HepG2 (cell line): ENCODE measurements around the gene TPPP3. TPM values are rescaled to one million over a fixed set of nuclear protein-coding genes. Genes with fewer than 3 reads are reported as not detected.

Source experiments
- BCL6 ChIP-seq: IDR thresholded peaks from 2 replicates; pipeline ENCODE4 v1.6.1; 2016; ENCODE audit warnings: missing genetic modification reagents, missing compliant biosample characterization
- CCDC6 ChIP-seq: sonication (generic); formaldehyde crosslinking; IDR thresholded peaks from 2 replicates; pipeline ENCODE4 v1.8.1; 2022; ENCODE audit warnings: mild to moderate bottlenecking, missing genetic modification reagents, moderate library complexity
- GABPA ChIP-seq, 2 experiments: IDR thresholded peaks; 2 replicates each; pipeline ENCODE4 v1.6.1; 2011 to 2016; ENCODE audit warnings: low read depth in 2 of 2, low read length in 1 of 2, missing biosample characterization in 1 of 2, missing genetic modification characterization in 1 of 2
- KLF6 ChIP-seq: IDR thresholded peaks from 2 replicates; pipeline ENCODE4 v1.8.0; 2016; ENCODE audit warnings: missing biosample characterization, missing genetic modification reagents
- KMT2A ChIP-seq: sonication (generic); formaldehyde crosslinking; IDR thresholded peaks from 2 replicates; pipeline ENCODE4 v1.4.0; 2020; ENCODE audit warnings: missing genetic modification reagents
- MED13 ChIP-seq: sonication (generic); formaldehyde crosslinking; IDR thresholded peaks from 2 replicates; pipeline ENCODE4 v1.5.0; 2020; ENCODE audit warnings: missing genetic modification reagents
- ONECUT2 ChIP-seq: sonication (generic); formaldehyde crosslinking; IDR thresholded peaks from 2 replicates; pipeline ENCODE4 v1.4.0; 2020; ENCODE audit warnings: missing genetic modification reagents
- RCOR2 ChIP-seq: IDR thresholded peaks from 2 replicates; pipeline ENCODE4 v1.6.1; 2016; ENCODE audit warnings: missing biosample characterization, missing genetic modification reagents
- ZFX ChIP-seq: sonication (generic); formaldehyde crosslinking; IDR thresholded peaks from 2 replicates; pipeline ENCODE4 v1.4.0; 2020; ENCODE audit warnings: mild to moderate bottlenecking, low read depth, missing genetic modification reagents, moderate library complexity
- ZNF556 ChIP-seq: sonication (generic); formaldehyde crosslinking; IDR thresholded peaks from 2 replicates; pipeline ENCODE4 v1.4.0; 2020; ENCODE audit warnings: mild to moderate bottlenecking, missing genetic modification reagents, borderline replicate concordance
- ZNF567 ChIP-seq: sonication (generic); formaldehyde crosslinking; IDR thresholded peaks from 2 replicates; pipeline ENCODE4 v1.8.1; 2023; ENCODE audit warnings: mild to moderate bottlenecking, missing genetic modification reagents, borderline replicate concordance
- ZNF670 ChIP-seq: sonication (generic); formaldehyde crosslinking; IDR thresholded peaks from 2 replicates; pipeline ENCODE4 v1.8.0; 2022; ENCODE audit warnings: mild to moderate bottlenecking, missing genetic modification reagents, borderline replicate concordance
- ZNF709 ChIP-seq: sonication (generic); formaldehyde crosslinking; IDR thresholded peaks from 2 replicates; pipeline ENCODE4 v1.5.0; 2020; ENCODE audit warnings: mild to moderate bottlenecking, missing genetic modification reagents
- ZSCAN29 ChIP-seq: sonication (generic); formaldehyde crosslinking; conservative IDR thresholded peaks from 2 replicates; pipeline ENCODE4 v1.4.0; 2020; ENCODE audit warnings: mild to moderate bottlenecking, missing genetic modification reagents
- polyA plus RNA-seq, 8 experiments: library from polyadenylated mRNA; depleted of rRNA in 3 of 8; stranded (reverse) in 7 of 8; unstranded in 1 of 8; fragments of >200 nt; fragmentation: Illumina TruSeq in 4 of 8; extraction: Trizol in 4 of 8; gene quantifications; 2 replicates each; pipeline versions ENCODE4 v1.2.1 to v1.2.3, GENCODE V29; 2011 to 2016; ENCODE audit warnings: low read depth in 4 of 8, missing spikeins in 1 of 8, mixed read lengths in 1 of 8; ENCODE audit not compliant: insufficient read depth in 1 of 8
- total RNA-seq, 5 experiments: library from RNA; depleted of rRNA; stranded (reverse); fragments of >200 nt; fragmentation: Illumina TruSeq; extraction: Trizol; gene quantifications; 2 replicates each; pipeline ENCODE4 v1.2.3, GENCODE V29; 2016; ENCODE audit warnings: low read depth in 1 of 5
- TF ChIP-seq, protein P1 (sequence below): sonication (generic); formaldehyde crosslinking; IDR thresholded peaks from 2 replicates; pipeline ENCODE4 v1.5.1; 2020; ENCODE audit warnings: missing genetic modification reagents, mild to moderate bottlenecking, borderline replicate concordance
- TF ChIP-seq, protein P2 (sequence below): sonication (generic); formaldehyde crosslinking; IDR thresholded peaks from 2 replicates; pipeline ENCODE4 v1.4.0; 2020; ENCODE audit warnings: mild to moderate bottlenecking, missing genetic modification reagents
- TF ChIP-seq, protein P3 (sequence below): IDR thresholded peaks from 2 replicates; pipeline ENCODE4 v1.6.1; 2016; ENCODE audit warnings: low read depth, control low read depth
- TF ChIP-seq, protein P4 (sequence below): sonication (generic); formaldehyde crosslinking; IDR thresholded peaks from 2 replicates; pipeline ENCODE4 v1.8.0; 2022; ENCODE audit warnings: missing genetic modification reagents, mild to moderate bottlenecking, borderline replicate concordance
- TF ChIP-seq, protein P5 (sequence below): sonication (generic); formaldehyde crosslinking; IDR thresholded peaks from 2 replicates; pipeline ENCODE4 v1.4.0; 2020; ENCODE audit warnings: missing genetic modification reagents
- TF ChIP-seq, protein P6 (sequence below): IDR thresholded peaks from 2 replicates; pipeline ENCODE4 v1.6.1; 2016; ENCODE audit warnings: missing genetic modification reagents, missing compliant biosample characterization
- TF ChIP-seq, protein P7 (sequence below): sonication (generic); formaldehyde crosslinking; IDR thresholded peaks from 2 replicates; pipeline ENCODE4 v1.4.0; 2020; ENCODE audit warnings: mild to moderate bottlenecking, low read depth, missing genetic modification reagents

The TPPP3 gene
- total and polyA plus RNA-seq, 2 of the 13 experiments (the other 11 are each of a cell fraction or from before 2014, with no cell fraction given) = 0.16 to 0.44 TPM

DNA sequence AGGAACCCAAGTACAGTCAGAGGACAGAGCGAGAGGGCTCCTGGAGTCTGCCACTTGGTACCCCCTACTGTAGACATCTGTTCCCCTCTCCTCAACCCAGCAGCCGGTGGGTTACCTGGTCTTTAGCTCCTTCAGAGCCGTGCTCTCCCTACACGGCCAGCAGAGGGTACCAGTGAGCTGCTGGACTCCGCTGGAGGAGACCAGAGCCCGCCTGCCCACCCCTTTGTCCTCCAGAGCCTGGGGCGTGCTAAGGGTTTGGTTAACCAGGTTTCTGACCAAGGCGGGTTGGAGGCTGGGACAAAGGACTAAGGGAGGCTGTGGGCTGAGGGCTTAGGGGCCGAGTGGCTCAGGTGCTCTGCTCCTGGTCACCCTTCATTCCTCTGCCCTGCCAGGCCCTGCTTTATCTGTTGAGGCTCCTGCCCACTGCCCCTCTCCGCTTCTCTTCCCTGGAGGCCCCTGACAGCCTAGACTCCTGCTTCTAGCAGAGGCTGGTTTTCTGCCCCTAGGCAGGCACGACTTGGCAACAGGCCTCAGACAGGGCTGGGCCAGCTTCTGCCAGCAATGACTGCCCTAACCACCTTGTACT, 34.9 kb upstream of the TPPP3 start (continued):
- TF ChIP-seq, protein P1, sequence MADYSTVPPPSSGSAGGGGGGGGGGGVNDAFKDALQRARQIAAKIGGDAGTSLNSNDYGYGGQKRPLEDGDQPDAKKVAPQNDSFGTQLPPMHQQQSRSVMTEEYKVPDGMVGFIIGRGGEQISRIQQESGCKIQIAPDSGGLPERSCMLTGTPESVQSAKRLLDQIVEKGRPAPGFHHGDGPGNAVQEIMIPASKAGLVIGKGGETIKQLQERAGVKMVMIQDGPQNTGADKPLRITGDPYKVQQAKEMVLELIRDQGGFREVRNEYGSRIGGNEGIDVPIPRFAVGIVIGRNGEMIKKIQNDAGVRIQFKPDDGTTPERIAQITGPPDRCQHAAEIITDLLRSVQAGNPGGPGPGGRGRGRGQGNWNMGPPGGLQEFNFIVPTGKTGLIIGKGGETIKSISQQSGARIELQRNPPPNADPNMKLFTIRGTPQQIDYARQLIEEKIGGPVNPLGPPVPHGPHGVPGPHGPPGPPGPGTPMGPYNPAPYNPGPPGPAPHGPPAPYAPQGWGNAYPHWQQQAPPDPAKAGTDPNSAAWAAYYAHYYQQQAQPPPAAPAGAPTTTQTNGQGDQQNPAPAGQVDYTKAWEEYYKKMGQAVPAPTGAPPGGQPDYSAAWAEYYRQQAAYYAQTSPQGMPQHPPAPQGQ (CRISPR knock-in tag) = 0 out of 2 replicates have a peak, but pooled peaks have one; percentile 40
- TF ChIP-seq, protein P2, sequence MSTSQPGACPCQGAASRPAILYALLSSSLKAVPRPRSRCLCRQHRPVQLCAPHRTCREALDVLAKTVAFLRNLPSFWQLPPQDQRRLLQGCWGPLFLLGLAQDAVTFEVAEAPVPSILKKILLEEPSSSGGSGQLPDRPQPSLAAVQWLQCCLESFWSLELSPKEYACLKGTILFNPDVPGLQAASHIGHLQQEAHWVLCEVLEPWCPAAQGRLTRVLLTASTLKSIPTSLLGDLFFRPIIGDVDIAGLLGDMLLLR (CRISPR knock-in tag) = 0 out of 2 replicates have a peak, but pooled peaks have one; percentile 46
- 0 out of 2 replicates have a peak, but pooled peaks have one; percentile 34 for TF ChIP-seq ZNF709
- peak; percentile 64; the same call in 1 of the 2 replicates for TF ChIP-seq CCDC6 (CRISPR knock-in tag)
- TF ChIP-seq, protein P3, sequence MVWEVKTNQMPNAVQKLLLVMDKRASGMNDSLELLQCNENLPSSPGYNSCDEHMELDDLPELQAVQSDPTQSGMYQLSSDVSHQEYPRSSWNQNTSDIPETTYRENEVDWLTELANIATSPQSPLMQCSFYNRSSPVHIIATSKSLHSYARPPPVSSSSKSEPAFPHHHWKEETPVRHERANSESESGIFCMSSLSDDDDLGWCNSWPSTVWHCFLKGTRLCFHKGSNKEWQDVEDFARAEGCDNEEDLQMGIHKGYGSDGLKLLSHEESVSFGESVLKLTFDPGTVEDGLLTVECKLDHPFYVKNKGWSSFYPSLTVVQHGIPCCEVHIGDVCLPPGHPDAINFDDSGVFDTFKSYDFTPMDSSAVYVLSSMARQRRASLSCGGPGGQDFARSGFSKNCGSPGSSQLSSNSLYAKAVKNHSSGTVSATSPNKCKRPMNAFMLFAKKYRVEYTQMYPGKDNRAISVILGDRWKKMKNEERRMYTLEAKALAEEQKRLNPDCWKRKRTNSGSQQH (CRISPR knock-in tag) = peak; percentile 81; the same call in 1 of the 2 replicates
- TF ChIP-seq BCL6 (CRISPR knock-in tag) = 0 out of 2 replicates have a peak, but pooled peaks have one; percentile 35
- TF ChIP-seq, protein P4, sequence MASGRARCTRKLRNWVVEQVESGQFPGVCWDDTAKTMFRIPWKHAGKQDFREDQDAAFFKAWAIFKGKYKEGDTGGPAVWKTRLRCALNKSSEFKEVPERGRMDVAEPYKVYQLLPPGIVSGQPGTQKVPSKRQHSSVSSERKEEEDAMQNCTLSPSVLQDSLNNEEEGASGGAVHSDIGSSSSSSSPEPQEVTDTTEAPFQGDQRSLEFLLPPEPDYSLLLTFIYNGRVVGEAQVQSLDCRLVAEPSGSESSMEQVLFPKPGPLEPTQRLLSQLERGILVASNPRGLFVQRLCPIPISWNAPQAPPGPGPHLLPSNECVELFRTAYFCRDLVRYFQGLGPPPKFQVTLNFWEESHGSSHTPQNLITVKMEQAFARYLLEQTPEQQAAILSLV = peak; percentile 37; the same call in 1 of the 2 replicates
- TF ChIP-seq, protein P5, sequence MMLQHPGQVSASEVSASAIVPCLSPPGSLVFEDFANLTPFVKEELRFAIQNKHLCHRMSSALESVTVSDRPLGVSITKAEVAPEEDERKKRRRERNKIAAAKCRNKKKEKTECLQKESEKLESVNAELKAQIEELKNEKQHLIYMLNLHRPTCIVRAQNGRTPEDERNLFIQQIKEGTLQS (CRISPR knock-in tag) = no peak
- 0 out of 2 replicates have a peak, but pooled peaks have one; percentile 56 for TF ChIP-seq ZNF556 (CRISPR knock-in tag)
- no peak for TF ChIP-seq MED13 (CRISPR knock-in tag)
- TF ChIP-seq, protein P6, sequence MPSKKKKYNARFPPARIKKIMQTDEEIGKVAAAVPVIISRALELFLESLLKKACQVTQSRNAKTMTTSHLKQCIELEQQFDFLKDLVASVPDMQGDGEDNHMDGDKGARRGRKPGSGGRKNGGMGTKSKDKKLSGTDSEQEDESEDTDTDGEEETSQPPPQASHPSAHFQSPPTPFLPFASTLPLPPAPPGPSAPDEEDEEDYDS (CRISPR knock-in tag) = peak; percentile 45; the same call in 1 of the 2 replicates
- no peak for TF ChIP-seq RCOR2
- TF ChIP-seq KLF6 (CRISPR knock-in tag) = peak; percentile 56; the same call in 1 of the 2 replicates
- TF ChIP-seq ONECUT2 (CRISPR knock-in tag) = no peak
- peak; percentile 37; the same call in 1 of the 2 replicates for TF ChIP-seq ZFX
- no peak for TF ChIP-seq GABPA (IDR thresholded peaks at IDR 0.05; ENCODE audit: low read depth, low read length)
- TF ChIP-seq GABPA (CRISPR knock-in tag; IDR thresholded peaks at IDR 0.05; ENCODE audit: low read depth) = no peak; the same call in 1 of the 2 replicates
- 0 out of 2 replicates have a peak, but pooled peaks have one; percentile 59 for TF ChIP-seq ZNF567 (CRISPR knock-in tag)
- TF ChIP-seq ZNF670 (CRISPR knock-in tag) = no peak
- no peak for TF ChIP-seq ZSCAN29 (CRISPR knock-in tag)
- TF ChIP-seq KMT2A (CRISPR knock-in tag) = peak; percentile 45; the same call in 1 of the 2 replicates
- TF ChIP-seq, protein P7, sequence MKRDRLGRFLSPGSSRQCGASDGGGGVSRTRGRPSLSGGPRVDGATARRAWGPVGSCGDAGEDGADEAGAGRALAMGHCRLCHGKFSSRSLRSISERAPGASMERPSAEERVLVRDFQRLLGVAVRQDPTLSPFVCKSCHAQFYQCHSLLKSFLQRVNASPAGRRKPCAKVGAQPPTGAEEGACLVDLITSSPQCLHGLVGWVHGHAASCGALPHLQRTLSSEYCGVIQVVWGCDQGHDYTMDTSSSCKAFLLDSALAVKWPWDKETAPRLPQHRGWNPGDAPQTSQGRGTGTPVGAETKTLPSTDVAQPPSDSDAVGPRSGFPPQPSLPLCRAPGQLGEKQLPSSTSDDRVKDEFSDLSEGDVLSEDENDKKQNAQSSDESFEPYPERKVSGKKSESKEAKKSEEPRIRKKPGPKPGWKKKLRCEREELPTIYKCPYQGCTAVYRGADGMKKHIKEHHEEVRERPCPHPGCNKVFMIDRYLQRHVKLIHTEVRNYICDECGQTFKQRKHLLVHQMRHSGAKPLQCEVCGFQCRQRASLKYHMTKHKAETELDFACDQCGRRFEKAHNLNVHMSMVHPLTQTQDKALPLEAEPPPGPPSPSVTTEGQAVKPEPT (CRISPR knock-in tag) = no peak
